Hematopoietic multipotent progenitor cell treated with erythropoietin and hydrocortisone succinate and interleukin-3 and kit ligand, for 17 days (in vitro differentiated cells): ENCODE results near the gene MEPE.
"Not testable (repeated sequence)": the region's sequence is repeated elsewhere in the genome, so short reads cannot be mapped to it uniquely, and the experiment has no call there.

ENCODE experiments used
- DNase-seq: peaks from one replicate; pipeline ENCODE4 v3.0.0-alpha.2; 2015; ENCODE audit warnings: low spot score

Gene MEPE

DNA sequence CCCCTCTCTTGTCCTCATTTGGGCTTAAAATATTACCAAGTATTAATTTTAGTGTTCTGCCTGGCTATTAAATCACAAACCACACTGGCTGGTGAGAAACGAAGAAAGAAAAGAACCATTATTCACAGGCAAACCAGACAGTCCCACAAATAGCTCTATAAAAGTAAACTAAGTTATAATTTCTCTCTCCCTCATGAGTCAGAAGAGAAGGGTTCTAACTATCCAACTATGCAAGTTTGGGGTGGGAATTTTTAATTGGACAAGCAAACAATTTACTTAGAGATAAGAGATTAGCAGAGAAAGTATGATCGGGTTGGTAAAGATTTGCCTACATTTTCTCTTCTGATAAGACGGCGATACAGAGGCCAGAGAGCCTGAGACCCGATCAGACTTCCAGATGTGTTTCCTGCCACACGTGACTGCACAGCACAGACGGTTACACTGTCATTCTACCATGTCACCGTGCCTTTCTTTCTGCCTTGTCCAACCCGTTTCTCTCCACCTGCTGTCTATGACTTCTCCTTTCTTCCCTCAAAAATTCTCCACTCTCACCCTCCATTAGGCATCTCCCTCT, 52.3 kb downstream of the MEPE start:
- DNase-seq: no peak

- no peak for DNase-seq
Measured at GRCh38 chr4:87886083-87886482, 53.3 kb downstream of the MEPE start.

DNA sequence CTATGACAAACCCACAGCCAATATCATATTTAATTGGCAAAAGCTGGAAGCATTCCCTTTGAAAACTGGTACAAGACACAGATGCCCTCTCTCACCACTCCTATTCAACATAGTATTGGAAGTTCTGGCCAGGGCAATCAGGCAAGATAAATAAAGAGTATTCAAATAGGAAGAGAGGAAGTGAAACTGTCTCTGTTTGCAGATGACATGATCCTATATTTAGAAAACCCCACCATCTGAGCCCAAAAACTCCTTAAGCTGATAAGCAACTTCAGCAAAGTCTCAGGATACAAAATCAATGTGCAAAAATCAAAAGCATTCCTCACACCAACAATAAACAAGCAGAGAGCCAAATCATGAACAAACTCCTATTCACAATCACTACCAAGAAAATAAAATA, 58.0 kb downstream of the MEPE start:
- not testable (repeated sequence) for DNase-seq

GRCh38 chr4:87895964-87896621, 63.3 kb downstream of the MEPE start:
- DNase-seq: no peak
